Neuron (in vitro differentiated cells): ENCODE results near the gene UNC5C.

ENCODE experiments used
- H2AFZ ChIP-seq: one replicate; pipeline ENCODE4 v1.6.1; 2013; ENCODE audit warnings: low read depth, mild to moderate bottlenecking, inconsistent platforms, low read length, moderate library complexity
- H3K27me3 ChIP-seq: one replicate; pipeline ENCODE4 v1.6.1; 2013; ENCODE audit warnings: low read length; ENCODE audit not compliant: insufficient read depth
- H3K36me3 ChIP-seq: one replicate; pipeline ENCODE4 v1.6.1; 2013; ENCODE audit warnings: low read length; ENCODE audit not compliant: insufficient read depth
- H3K4me1 ChIP-seq: one replicate; pipeline ENCODE4 v1.6.1; 2013; ENCODE audit warnings: low read length; ENCODE audit not compliant: insufficient read depth
- H3K4me3 ChIP-seq: 2 replicates; pipeline ENCODE4 v1.5.1; 2013; ENCODE audit warnings: mild to moderate bottlenecking, low read length, moderate library complexity
- H3K9me3 ChIP-seq: one replicate; pipeline ENCODE4 v1.6.1; 2013; ENCODE audit warnings: low read length

The UNC5C gene

DNA sequence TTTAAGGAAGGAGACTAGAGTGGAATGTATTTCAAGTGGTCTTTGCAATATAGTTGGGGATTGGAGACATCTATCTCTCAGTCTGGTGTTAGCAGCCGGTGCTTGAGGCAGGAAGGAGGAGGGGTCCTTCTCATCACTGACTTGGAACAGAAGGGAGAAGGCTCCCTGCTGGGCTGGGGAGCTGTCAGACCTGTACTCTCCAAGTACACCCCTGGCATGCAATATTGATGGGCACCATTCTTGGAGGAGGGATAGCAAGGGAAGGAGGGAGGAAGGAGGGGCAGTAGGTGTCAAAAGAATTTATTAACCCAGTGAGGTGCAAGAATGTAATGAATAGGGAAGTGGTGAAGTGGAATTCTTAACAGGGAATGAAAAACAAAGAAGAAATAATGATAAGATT is 338.8 kb downstream of the UNC5C start:
- Histone ChIP-seq H3K27me3 (no peaks in the 10 kb centered on the region), H3K36me3 (no peaks in the 10 kb centered on the region), H3K9me3 (no peaks in the 10 kb centered on the region)

DNA sequence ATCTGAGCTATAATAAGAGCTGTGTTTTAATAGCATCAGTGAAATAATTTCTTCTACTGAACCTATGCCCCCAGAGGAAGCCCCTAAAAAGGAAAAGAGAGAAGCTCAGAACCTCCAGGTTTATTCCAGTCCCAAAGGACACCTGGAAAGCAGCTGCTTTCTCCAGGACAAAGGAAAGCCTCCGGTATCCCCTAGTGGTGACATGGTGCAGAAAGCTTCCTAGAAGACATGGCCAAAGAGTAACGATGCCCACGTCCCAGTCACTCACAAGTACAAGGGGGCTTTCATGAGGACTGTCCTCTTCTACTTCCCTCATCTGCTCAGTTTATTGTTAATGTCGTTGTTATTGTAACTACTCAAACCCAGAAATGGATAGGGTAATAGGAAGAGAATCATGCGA is 343.9 kb downstream of the UNC5C start:
- Histone ChIP-seq H2AFZ (no peak overlapping the region), H3K4me3 (no peak overlapping the region), H3K4me1 (peaks cover 9% of the 10 kb centered on the region), H3K9me3 (peaks cover 2% of the 10 kb centered on the region), H3K36me3 (no peaks in the 10 kb centered on the region), H3K27me3 (no peaks in the 10 kb centered on the region)

More for the DNA sequence above, 338.8 kb downstream of the UNC5C start:
- Histone ChIP-seq H3K4me1 (peaks cover 20% of the 10 kb centered on the region), H2AFZ (no peak overlapping the region), H3K4me3 (no peak overlapping the region)

DNA sequence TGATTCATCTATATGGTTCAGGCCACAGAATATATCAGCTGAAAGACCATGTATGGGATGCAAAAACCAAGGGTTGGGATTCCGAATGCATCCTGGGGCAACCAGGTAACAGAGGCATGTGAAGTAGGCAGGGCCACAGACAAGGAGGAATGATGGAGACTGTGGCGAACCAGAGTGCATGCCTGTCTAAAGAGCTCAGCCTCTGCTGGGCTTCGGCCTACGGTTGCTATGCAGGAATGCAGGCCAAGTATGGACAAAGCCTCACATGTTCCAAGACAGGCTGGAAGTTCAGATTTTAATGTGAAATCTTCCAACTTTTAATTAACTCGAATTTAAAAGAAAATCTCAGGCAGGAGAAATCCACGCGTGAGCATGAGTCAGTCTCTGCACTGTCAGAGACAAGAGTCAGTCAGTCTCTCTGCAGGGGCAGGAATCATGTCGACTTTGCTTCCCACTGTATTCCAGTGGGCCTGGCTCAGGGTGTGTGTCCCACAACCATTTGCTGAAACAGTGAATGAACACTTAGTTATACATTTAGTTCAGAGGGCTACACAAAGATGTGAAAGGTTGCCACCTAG is 344.4 kb downstream of the UNC5C start:
- Histone ChIP-seq H3K9me3 (peaks cover 2% of the 10 kb centered on the region), H3K4me1 (peaks cover 4% of the 10 kb centered on the region), H2AFZ (no peak overlapping the region), H3K27me3 (no peaks in the 10 kb centered on the region), H3K36me3 (no peaks in the 10 kb centered on the region), H3K4me3 (no peak overlapping the region)

DNA sequence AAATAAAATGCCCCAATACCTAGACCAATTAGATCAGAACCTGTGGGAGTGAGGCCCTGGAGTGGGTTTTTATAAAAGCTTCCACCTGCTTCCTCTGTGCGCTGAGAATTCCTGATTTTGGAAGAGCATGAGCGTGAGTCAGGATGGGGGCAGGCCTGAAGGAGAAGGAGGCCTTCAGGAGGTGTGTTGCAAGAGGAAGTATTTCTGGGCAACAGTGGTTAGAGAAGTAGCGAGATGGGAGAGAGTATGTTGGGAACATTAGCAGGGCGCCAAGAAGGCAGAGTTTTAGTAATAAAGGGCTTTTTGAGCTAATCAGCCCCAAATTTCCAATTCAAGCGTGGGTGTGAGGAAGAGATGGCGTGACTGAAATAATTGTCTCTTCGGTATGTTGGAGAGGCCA is 349.8 kb downstream of the UNC5C start:
- H3K4me3 ChIP-seq = no peak overlapping the region
- H3K36me3 ChIP-seq = no peaks in the 10 kb centered on the region
- H2AFZ ChIP-seq = no peak overlapping the region
- peaks cover 2% of the 10 kb centered on the region for H3K9me3 ChIP-seq
- H3K27me3 ChIP-seq = no peaks in the 10 kb centered on the region
- H3K4me1 ChIP-seq = no peaks in the 10 kb centered on the region

DNA sequence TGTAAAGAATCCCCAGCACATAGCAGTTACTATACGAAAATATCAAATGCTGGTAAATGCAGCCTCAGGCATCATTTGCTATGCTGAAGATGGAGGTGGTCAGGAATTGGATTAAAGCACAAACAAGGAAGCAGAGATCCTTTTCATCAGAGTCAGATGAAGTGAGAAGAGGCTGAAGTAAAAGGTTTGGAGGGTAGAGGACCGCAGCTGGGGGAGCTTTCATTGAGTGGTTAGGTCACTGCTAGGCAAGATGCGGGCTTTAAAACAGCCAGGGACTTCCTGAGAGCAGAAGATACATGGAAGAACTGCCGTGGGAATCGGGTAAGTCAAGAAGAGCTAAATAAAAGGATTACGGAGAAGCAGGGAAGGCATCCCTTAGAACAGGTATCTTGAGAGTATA is 351.4 kb downstream of the UNC5C start:
- Histone ChIP-seq H3K4me3 (no peak overlapping the region), H3K4me1 (no peaks in the 10 kb centered on the region), H3K27me3 (no peaks in the 10 kb centered on the region), H2AFZ (no peak overlapping the region), H3K9me3 (no peaks in the 10 kb centered on the region), H3K36me3 (no peaks in the 10 kb centered on the region)

DNA sequence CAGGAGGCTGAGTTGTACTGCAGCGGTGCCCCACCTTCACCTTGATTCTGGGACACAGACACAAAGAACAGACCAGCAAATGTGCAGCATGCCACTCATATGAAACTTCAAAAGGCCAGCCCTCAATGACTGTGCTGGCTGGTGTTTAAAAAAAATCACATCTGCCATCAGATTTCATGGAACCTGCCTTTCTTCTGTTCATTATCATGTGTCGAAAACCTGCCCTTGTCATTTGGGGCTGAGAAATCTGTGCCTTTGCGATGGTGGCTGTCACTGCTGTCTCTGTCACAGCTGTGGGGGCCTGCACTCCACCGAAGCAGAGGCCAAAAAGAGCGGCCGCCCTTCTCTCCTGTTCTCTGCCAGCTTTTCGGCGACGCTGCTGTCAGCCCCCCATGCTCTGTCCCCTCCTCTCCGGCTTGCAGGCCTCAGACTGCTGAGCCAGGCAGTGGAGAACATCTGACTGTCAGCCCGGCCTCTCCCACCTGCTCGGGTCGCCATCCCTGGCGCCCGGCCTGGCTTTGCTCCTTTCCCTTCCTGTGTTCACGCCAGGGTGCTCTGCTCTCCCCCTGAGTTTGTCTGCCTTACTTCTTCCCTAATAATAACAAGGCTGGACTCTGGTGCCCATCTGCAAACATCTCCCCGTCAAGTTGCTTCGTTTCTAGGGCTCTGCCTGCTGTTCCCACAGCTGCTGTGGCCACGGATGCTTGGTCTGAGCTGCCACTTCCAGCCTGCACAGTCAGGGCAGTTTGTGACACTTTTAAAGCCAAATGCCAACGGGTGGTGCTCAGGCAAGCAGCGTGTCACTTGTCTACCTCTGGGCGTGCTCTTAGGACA is 355.2 kb downstream of the UNC5C start:
- H3K27me3 ChIP-seq = no peaks in the 10 kb centered on the region
- no peak overlapping the region for H2AFZ ChIP-seq
- no peaks in the 10 kb centered on the region for H3K9me3 ChIP-seq
- H3K4me1 ChIP-seq = peaks cover 10% of the 10 kb centered on the region
- no peaks in the 10 kb centered on the region for H3K36me3 ChIP-seq
- H3K4me3 ChIP-seq = no peak overlapping the region

DNA sequence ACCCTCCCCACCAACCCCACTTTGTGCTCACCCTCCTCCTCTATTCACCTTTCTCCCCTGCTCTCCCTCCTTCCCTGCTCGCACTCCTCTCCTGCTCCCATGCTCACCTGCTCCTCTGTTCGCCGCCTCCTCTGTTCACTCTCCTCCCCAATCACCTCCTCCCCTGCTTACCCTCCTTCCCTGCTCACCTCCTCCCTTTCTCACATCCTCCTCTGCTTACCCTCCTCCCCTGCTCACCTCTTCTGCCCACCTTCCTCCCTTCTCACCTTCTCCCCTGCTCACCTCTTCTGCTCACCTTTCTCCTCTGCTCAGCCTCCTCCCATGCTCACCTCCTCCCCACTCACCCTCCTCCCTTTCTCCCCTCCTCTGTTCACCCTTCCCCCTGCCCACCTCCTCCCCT is 357.2 kb downstream of the UNC5C start:
- no peaks in the 10 kb centered on the region for H3K9me3 ChIP-seq
- no peaks in the 10 kb centered on the region for H3K27me3 ChIP-seq
- H3K4me3 ChIP-seq = no peak overlapping the region
- H2AFZ ChIP-seq = no peak overlapping the region
- peaks cover 3% of the 10 kb centered on the region for H3K36me3 ChIP-seq
- peaks cover 10% of the 10 kb centered on the region for H3K4me1 ChIP-seq

DNA sequence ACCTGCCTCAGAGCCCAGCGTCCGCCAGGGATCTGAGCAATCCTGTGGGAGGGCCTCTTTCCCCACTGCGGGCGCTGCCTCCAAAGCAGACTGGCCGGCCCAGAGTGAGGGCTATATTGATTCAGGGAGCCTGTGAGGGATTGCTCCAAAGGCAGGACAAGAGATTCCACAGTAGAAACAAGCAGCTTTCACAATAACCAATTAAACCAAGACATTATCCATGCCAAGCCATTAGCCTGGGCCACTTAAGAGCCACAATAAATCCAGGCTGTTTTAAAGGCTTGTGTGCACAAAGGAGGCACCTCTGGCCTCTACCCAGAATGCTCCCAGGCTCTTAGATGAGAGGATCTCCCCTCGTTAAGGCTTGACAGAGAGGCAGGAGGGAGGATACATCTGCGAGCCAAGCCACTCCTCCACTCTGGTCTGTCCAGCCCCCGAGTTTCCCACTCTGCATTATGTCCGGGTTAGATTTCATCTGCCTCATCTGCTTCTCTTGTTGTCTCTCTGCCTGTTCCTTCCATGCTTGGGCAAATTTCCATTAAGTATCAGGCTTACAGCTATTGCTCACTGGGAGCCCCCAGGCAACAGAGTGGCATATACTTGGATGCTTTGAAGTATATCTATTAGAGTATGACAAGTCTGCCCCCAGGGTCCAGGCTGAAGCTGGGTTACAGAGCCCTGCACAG is 357.9 kb downstream of the UNC5C start:
- H2AFZ ChIP-seq = no peak overlapping the region
- H3K4me1 ChIP-seq = peaks cover 10% of the 10 kb centered on the region
- no peak overlapping the region for H3K4me3 ChIP-seq
- peaks cover 3% of the 10 kb centered on the region for H3K36me3 ChIP-seq
- H3K9me3 ChIP-seq = no peaks in the 10 kb centered on the region
- no peaks in the 10 kb centered on the region for H3K27me3 ChIP-seq

DNA sequence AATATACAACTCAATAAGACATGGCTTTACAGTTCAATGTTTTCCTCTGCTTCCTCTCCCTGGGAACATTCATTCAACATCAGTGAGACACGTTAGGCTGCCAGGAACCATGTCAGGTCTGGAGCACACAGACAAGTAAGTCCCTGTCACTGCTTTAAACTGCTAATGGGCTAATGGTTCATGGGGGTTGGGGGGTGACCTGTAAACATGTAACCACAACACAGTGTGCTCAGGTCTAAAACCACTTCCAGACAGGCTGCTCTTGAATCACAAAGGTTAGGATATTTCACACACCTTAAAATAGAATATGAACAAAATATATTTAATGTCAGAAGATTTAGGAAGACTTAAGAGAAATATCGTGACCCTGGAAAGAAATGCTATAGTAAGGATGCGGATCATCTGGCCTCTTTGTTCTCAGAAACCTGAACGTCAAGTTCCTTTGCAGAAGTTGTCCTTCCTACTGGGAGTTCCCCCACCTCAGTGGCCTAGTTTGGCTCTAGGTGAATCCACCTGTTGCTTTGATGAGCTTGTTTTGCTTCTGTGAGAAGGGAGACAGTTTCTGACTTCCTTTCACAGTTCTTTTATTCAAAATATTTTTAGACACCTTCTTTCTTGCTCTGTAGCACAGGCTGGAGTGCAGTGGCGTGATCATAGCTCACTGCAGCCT is 359.9 kb downstream of the UNC5C start:
- H3K27me3 ChIP-seq = no peaks in the 10 kb centered on the region
- peaks cover 6% of the 10 kb centered on the region for H3K36me3 ChIP-seq
- H3K4me1 ChIP-seq = peaks cover 10% of the 10 kb centered on the region
- H3K9me3 ChIP-seq = no peaks in the 10 kb centered on the region
- H3K4me3 ChIP-seq = no peak overlapping the region
- no peak overlapping the region for H2AFZ ChIP-seq

DNA sequence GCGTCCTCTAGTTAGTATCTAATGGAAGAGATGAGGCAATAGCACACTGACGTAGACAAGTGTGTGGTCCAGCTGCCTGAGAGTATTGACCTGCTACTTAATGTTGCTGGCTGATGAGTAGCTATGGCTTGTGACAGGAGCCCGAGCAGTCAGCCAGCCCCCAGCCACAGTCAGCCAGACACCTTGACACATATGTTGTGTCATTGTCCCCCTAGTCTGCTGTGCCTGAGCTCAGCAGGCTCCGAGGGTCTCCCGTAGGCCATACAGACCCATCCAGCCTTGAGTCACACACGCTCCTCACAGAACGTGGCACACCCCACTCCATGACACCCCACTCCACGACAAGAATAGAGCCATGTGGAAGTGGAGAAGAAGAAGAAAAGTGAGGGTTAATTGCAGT is 362.1 kb downstream of the UNC5C start:
- Histone ChIP-seq H2AFZ (no peak overlapping the region), H3K9me3 (no peaks in the 10 kb centered on the region), H3K4me3 (no peak overlapping the region), H3K27me3 (no peaks in the 10 kb centered on the region), H3K36me3 (peaks cover 6% of the 10 kb centered on the region), H3K4me1 (peaks cover 23% of the 10 kb centered on the region)

DNA sequence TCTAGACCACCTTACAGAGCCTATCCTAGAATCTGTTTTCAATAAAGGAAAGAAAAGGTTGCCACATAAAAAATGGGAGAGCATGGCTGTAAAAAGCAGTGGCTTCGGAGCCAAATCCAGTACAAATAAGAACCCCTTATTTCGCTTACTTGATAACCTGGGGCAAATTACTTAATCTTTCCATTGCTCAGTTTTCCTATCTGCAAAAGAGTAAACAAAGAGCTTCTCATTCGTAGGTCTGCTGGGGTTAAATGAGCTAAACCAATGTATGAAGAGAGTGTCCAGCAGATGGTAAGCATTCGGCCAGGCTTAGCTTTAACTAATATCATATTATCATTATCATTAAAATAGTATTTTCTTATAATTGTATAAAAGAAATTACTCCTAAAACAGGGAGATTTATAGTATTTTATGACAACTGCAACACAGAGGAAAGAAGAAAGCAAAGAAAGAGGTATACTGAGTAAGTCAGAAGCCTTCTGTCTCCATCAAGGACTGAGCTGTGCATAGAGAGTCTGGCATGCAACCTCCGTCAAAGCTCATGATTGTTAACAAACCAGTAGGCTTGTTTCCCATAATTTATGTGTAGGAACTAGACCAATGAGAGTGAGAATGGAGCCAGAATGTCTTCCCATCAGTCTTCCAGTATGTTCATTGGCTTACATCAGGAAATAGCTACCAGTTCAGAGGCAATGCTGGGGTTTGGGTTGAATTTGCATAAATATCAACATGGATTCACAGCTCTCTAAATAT is 364.9 kb downstream of the UNC5C start:
- H3K9me3 ChIP-seq = no peaks in the 10 kb centered on the region
- peaks cover 28% of the 10 kb centered on the region for H3K4me1 ChIP-seq
- H3K4me3 ChIP-seq = no peak overlapping the region
- H3K27me3 ChIP-seq = no peaks in the 10 kb centered on the region
- H2AFZ ChIP-seq = no peak overlapping the region
- peaks cover 6% of the 10 kb centered on the region for H3K36me3 ChIP-seq

DNA sequence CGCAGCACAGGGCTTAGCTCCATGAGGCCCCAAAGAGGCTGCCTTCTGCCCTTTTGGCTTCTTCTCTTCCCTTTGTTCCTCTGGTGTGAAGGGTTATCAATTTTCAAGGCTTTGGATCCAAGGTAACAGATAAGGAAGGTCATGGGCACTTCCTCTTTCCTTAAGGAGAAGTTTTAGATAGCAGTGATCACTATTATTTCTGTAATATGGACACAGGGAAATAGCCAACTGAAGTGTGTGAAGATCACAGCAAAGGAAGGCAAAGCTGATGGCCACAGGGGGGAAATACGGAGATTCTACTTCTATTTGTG is 366.8 kb downstream of the UNC5C start:
- H3K27me3 ChIP-seq = no peaks in the 10 kb centered on the region
- peaks cover 9% of the 10 kb centered on the region for H3K36me3 ChIP-seq
- no peak overlapping the region for H3K4me3 ChIP-seq
- H3K9me3 ChIP-seq = peaks cover 5% of the 10 kb centered on the region
- peaks cover 28% of the 10 kb centered on the region for H3K4me1 ChIP-seq
- H2AFZ ChIP-seq = no peak overlapping the region
